Activated T-cell treated with anti-CD3 and anti-CD28 coated beads, Interleukin-2, amount 50 U/mL, for 24 hours (primary cell): ENCODE data around the gene SLC24A3.

Experiments used
- DNase-seq: peaks from one replicate; pipeline ENCODE4 v3.0.0-alpha.2; 2020
- H3K27ac Mint-ChIP-seq: 2 replicates; pipeline ENCODE4 v1.8.0; 2020; ENCODE audit warnings: mild to moderate bottlenecking, mixed read lengths
- H3K27me3 Mint-ChIP-seq: 2 replicates; pipeline ENCODE4 v1.8.0; 2020; ENCODE audit warnings: mixed read lengths
- H3K36me3 Mint-ChIP-seq: 2 replicates; pipeline ENCODE4 v1.8.0; 2020; ENCODE audit warnings: low read depth, mixed read lengths
- H3K4me1 Mint-ChIP-seq: 2 replicates; pipeline ENCODE4 v1.8.0; 2020; ENCODE audit warnings: low read depth, mixed read lengths
- H3K4me3 Mint-ChIP-seq: 2 replicates; pipeline ENCODE4 v1.8.0; 2020; ENCODE audit warnings: mild to moderate bottlenecking, moderate library complexity, mixed read lengths
- H3K9me3 Mint-ChIP-seq: 2 replicates; pipeline ENCODE4 v1.8.0; 2020; ENCODE audit warnings: mixed read lengths

The SLC24A3 gene

DNA sequence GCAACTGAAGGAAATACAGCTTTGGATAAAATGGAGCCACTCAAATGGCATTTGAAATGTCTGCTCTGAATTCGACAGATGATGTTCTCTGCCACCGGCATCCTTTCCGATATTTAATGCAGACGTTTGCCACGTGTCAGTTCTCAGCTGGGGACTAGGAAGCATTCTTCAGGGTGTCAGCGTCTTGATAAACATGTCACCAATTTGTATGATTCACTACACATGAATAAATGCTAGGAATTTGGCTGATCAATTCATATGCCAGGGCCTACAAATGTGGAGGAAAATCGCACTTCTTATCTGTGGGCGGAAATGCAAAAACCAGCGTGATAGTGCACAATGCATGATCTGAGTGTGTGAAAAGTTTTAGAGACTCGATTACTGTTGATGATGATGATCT lies 169.5 kb downstream of the SLC24A3 start:
- Mint-ChIP-seq H3K9me3 (no peaks in the 10 kb centered on the region), H3K4me1 (no peaks in the 10 kb centered on the region), H3K4me3 (no peak overlapping the region), H3K27me3 (no peaks in the 10 kb centered on the region), H3K36me3 (no peaks in the 10 kb centered on the region), H3K27ac (no peak overlapping the region)
- DNase-seq = no peak

DNA sequence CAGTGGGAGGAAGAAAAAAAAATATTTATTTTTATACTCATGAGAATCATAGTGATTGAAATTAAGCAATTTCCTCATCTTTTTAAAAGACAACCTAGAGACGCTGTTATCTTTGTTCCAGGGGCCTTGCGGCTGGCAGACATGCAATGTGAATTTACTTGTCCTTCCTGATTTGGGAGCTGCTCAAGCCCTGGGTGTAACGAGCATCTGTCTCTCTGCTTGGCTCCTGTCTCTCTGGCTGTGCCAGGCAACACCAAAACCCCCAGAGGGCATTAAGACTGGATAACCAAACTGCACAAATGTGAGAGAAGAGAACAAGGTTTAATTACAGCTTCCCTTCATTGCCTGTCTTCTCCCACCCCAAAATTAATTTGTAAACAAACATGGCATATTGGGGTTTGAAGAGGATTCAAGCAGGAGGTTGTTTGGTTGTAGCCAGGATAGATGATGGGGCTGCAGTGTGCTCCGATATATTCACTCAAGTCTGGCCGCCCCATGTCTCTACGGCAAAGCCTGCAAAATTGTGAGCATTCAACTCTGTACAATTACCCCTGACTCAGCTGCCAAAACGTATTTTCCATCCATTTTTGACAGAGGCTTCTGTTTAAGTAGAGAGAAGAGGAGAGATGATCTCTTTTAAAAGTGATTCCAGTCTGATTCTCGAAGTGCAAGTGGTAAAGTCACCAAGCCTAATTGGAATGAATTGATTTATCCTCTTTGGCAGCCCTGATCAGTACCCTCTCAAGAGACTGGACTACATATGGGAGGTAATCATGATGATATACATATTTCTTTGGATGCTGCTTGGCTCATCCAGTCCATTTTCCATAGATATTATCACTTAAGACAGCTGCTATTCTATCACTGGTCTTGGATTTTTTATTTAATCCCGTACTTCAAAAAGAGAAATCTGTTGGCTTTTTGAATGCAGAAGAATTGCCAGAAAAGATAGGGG lies 170.2 kb downstream of the SLC24A3 start:
- DNase-seq = no peak
- Mint-ChIP-seq H3K27me3 (no peaks in the 10 kb centered on the region), H3K4me1 (no peaks in the 10 kb centered on the region), H3K27ac (no peak overlapping the region), H3K9me3 (no peaks in the 10 kb centered on the region), H3K4me3 (no peak overlapping the region), H3K36me3 (no peaks in the 10 kb centered on the region)

DNA sequence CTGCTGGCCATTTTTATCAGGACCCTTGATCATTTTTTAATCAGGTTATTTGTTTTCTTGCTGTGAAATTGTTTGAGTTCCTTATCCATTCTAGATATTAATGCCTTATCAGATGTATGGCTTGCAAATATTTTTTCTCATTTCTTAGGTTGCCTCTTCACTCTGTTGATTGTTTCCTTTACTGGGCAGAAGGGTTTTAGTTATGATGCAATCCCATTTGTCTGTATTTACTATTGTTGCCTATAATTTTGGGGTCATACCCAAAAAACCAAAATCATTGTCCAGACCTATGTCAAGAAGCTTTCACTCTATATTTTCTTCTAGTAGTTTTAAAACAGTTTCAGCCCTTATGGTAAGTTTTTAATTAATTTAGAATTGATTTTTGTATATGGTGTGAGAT lies 172.5 kb downstream of the SLC24A3 start:
- Mint-ChIP-seq H3K36me3 (no peaks in the 10 kb centered on the region), H3K4me3 (no peak overlapping the region), H3K4me1 (no peaks in the 10 kb centered on the region), H3K27ac (no peak overlapping the region), H3K27me3 (no peaks in the 10 kb centered on the region), H3K9me3 (peaks cover 11% of the 10 kb centered on the region)
- no peak for DNase-seq

GRCh38 chr20:19387251-19387650 lies 174.8 kb downstream of the SLC24A3 start:
- Mint-ChIP-seq H3K36me3 (no peaks in the 10 kb centered on the region), H3K4me3 (no peak overlapping the region), H3K27me3 (peaks cover 3% of the 10 kb centered on the region), H3K4me1 (no peaks in the 10 kb centered on the region), H3K27ac (no peak overlapping the region), H3K9me3 (peaks cover 13% of the 10 kb centered on the region)
- no peak for DNase-seq

GRCh38 chr20:19392344-19393130 lies 180.1 kb downstream of the SLC24A3 start:
- Mint-ChIP-seq H3K9me3 (peaks cover 13% of the 10 kb centered on the region), H3K27ac (no peak overlapping the region), H3K27me3 (peaks cover 7% of the 10 kb centered on the region), H3K36me3 (no peaks in the 10 kb centered on the region), H3K4me1 (no peaks in the 10 kb centered on the region), H3K4me3 (no peak overlapping the region)
- no peak for DNase-seq

DNA sequence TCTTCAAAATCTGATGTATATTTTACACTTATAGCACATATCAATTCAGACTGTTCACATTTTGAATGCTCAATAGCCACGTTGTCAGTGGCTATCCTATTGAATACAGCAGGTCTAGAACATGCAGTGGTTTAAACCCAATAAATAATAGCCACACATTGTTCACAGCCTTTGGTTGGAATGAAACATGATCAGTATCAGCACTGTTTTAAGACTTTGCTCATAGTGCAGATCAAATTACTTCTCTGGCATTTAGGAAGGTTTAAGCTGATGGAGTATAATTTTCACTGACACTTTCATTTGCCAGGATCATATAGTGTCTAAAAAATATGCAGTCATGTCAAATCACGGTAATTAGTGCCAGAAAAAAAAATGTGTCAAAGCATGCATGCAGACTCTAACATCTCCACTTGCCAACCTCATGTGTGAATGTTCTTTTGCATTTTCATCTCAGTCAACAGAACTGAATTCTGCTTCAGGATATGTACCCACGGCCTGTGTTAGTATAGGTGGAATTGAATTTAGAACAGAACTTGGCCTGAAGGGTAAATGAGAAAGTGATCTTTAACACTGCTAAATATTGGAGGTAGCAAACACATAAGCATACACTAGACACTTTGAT lies 184.1 kb downstream of the SLC24A3 start:
- H3K4me3 Mint-ChIP-seq = no peak overlapping the region
- peaks cover 7% of the 10 kb centered on the region for H3K27me3 Mint-ChIP-seq

DNA sequence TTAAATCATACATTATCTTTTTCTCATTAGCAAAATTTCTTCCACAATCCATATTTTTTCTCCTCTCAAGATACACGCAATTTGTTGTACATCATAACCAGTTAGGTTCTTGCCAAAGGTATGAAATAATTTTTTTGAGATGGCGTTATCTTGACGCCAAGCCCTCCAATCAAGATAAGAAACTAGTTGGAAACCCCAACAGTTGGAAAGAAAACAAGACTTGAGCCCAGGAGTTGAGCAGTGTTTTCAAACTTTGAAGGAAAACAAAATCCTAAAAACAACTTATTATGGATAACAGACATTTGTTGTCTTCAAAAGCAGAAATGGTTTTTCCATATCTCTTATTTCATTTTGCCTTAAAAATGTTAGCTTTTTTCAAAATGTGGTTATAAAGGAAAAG lies 184.8 kb downstream of the SLC24A3 start:
- H3K4me1 Mint-ChIP-seq = no peaks in the 10 kb centered on the region
- no peak overlapping the region for H3K27ac Mint-ChIP-seq
- peaks cover 5% of the 10 kb centered on the region for H3K27me3 Mint-ChIP-seq
- no peak overlapping the region for H3K4me3 Mint-ChIP-seq
- peaks cover 20% of the 10 kb centered on the region for H3K9me3 Mint-ChIP-seq
- no peak for DNase-seq
- no peaks in the 10 kb centered on the region for H3K36me3 Mint-ChIP-seq

More for the DNA sequence above, 184.1 kb downstream of the SLC24A3 start:
- H3K4me1 Mint-ChIP-seq = no peaks in the 10 kb centered on the region
- no peak overlapping the region for H3K27ac Mint-ChIP-seq
- no peaks in the 10 kb centered on the region for H3K36me3 Mint-ChIP-seq
- H3K9me3 Mint-ChIP-seq = peaks cover 20% of the 10 kb centered on the region
- no peak for DNase-seq

DNA sequence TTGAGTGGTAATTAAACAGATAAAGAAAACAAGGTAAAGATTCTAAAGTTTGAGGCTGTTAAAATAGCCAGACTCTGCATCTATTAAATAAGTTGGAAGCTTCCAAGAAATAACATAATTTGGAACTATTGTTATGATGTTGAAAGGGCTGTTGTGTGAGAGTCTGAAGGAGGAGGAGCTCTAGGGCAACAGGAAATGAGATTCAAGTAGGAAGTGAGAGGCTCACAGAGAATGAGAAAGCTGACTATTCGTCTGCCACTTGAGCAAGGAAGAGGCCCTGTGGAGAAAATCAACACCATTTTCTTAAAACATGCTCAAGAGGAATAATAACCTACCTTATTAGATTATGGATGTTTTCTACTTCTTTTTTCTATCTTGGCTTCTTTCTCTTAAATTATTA lies 185.2 kb downstream of the SLC24A3 start:
- Mint-ChIP-seq H3K9me3 (peaks cover 20% of the 10 kb centered on the region), H3K4me1 (no peaks in the 10 kb centered on the region), H3K4me3 (no peak overlapping the region), H3K27me3 (peaks cover under 1% of the 10 kb centered on the region), H3K27ac (no peak overlapping the region), H3K36me3 (no peaks in the 10 kb centered on the region)
- no peak for DNase-seq

DNA sequence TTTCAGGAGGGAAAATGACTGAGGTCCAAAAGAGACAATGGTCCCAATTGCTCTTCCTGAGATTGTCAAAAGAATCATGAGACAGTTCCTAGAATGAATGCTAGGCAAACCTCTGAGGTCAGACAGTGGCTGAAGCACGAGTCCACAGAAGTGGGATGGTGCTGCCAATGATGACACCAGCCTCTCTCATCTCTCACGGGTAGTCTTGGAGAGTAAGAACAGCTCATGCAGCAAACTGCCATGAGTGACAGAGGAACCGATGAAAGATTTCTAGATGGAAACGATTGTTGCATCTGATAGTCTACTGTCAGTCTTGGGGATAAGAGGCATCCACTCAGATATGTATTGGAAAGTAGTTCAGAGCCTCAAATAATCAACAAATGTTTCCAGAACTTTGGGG lies 188.7 kb downstream of the SLC24A3 start:
- no peaks in the 10 kb centered on the region for H3K27me3 Mint-ChIP-seq

GRCh38 chr20:19403549-19403948 lies 191.1 kb downstream of the SLC24A3 start:
- peaks cover 16% of the 10 kb centered on the region for H3K9me3 Mint-ChIP-seq
- H3K4me1 Mint-ChIP-seq = no peaks in the 10 kb centered on the region
- no peak overlapping the region for H3K4me3 Mint-ChIP-seq
- DNase-seq = no peak
- H3K27me3 Mint-ChIP-seq = no peaks in the 10 kb centered on the region
- no peaks in the 10 kb centered on the region for H3K36me3 Mint-ChIP-seq
- no peak overlapping the region for H3K27ac Mint-ChIP-seq

More for the DNA sequence above, 188.7 kb downstream of the SLC24A3 start:
- no peaks in the 10 kb centered on the region for H3K36me3 Mint-ChIP-seq
- no peak for DNase-seq
- no peaks in the 10 kb centered on the region for H3K4me1 Mint-ChIP-seq
- H3K9me3 Mint-ChIP-seq = peaks cover 20% of the 10 kb centered on the region
- no peak overlapping the region for H3K27ac Mint-ChIP-seq
- no peak overlapping the region for H3K4me3 Mint-ChIP-seq

DNA sequence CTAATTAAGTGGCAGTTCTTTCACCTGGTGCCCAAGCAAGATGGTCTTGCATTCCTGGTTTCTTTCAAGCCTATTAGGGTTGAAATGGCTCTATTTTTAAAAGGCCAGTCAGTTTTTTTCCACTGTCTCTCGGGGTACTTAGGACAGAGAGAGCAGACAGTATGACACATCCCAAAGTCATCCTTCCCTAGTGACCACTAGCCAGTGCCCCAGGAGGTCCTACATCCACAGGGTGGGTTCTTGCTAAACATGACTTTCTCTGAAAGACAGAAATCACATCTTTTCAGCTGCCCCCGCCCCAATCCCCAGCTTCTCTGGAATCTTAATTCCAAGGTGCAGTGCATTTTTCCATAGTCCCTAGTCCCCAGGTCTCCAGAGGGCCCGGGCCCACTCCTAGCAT lies 192.4 kb downstream of the SLC24A3 start:
- no peak for DNase-seq
- Mint-ChIP-seq H3K27ac (no peak overlapping the region), H3K27me3 (peaks cover 3% of the 10 kb centered on the region)

GRCh38 chr20:19405958-19406357 lies 193.5 kb downstream of the SLC24A3 start:
- H3K4me1 Mint-ChIP-seq = no peaks in the 10 kb centered on the region
- no peaks in the 10 kb centered on the region for H3K9me3 Mint-ChIP-seq
- DNase-seq = no peak
- no peak overlapping the region for H3K27ac Mint-ChIP-seq
- no peak overlapping the region for H3K4me3 Mint-ChIP-seq
- peaks cover 3% of the 10 kb centered on the region for H3K27me3 Mint-ChIP-seq
- H3K36me3 Mint-ChIP-seq = no peaks in the 10 kb centered on the region

More for the DNA sequence above, 192.4 kb downstream of the SLC24A3 start:
- Mint-ChIP-seq H3K36me3 (no peaks in the 10 kb centered on the region), H3K4me3 (no peak overlapping the region), H3K4me1 (no peaks in the 10 kb centered on the region), H3K9me3 (peaks cover 6% of the 10 kb centered on the region)

DNA sequence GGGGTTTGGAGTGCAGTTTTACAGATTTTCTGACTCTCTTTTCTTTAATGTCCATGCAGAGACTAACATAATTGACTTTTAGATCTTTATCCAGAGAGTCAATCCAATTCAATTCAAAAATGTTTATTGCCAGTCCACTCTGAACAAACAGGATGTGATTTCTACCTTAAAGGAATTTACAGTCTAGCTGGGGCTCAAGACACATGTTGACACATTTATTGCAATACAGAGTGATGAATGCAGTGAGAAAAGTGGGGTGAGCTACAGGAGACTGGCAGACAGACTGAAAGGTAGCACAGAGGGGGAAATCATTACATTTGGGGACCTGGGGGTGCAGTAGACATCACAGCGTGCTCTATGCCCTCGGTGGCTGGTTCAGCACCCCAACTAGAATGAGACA lies 193.9 kb downstream of the SLC24A3 start:
- peaks cover 3% of the 10 kb centered on the region for H3K27me3 Mint-ChIP-seq
- H3K27ac Mint-ChIP-seq = no peak overlapping the region
- H3K36me3 Mint-ChIP-seq = no peaks in the 10 kb centered on the region
- no peak overlapping the region for H3K4me3 Mint-ChIP-seq
- DNase-seq = no peak
- no peaks in the 10 kb centered on the region for H3K9me3 Mint-ChIP-seq
- H3K4me1 Mint-ChIP-seq = no peaks in the 10 kb centered on the region

GRCh38 chr20:19407196-19407595 lies 194.8 kb downstream of the SLC24A3 start:
- Mint-ChIP-seq H3K27ac (no peak overlapping the region), H3K27me3 (peaks cover 3% of the 10 kb centered on the region), H3K4me3 (no peak overlapping the region), H3K4me1 (no peaks in the 10 kb centered on the region), H3K36me3 (no peaks in the 10 kb centered on the region), H3K9me3 (no peaks in the 10 kb centered on the region)
- no peak for DNase-seq
